CD14-positive monocyte (primary cell): ENCODE data around the gene TRIM7. TPM values are rescaled to one million over a fixed set of nuclear protein-coding genes. Genes with fewer than 3 reads are reported as not detected.

Source experiments
- DNase-seq, 3 donors: peaks; one replicate each; pipeline ENCODE4 v3.0.0-alpha.2; 2011 to 2022
- H2AFZ ChIP-seq: 2 replicates; pipeline ENCODE4 v1.6.0; 2012; ENCODE audit warnings: mild to moderate bottlenecking, low read depth, low read length, inconsistent platforms; ENCODE audit not compliant: insufficient read depth, poor library complexity, severe bottlenecking
- H3K27ac ChIP-seq, 2 donors: 1 replicate in 1 of 2; 2 replicates in 1 of 2; pipeline ENCODE4 v1.5.1; 2012 to 2013; ENCODE audit warnings: low read length in 2 of 2, control low read depth in 1 of 2, inconsistent platforms in 1 of 2, low read depth in 1 of 2, mild to moderate bottlenecking in 1 of 2
- H3K27me3 ChIP-seq, 2 donors: one replicate each; pipeline versions ENCODE4 v1.6.0 to v1.6.1; 2011 to 2013; ENCODE audit warnings: low read length in 2 of 2; ENCODE audit not compliant: control insufficient read depth in 2 of 2, insufficient read depth in 2 of 2
- H3K36me3 ChIP-seq, 2 donors: replicated peaks in 1 of 2; 1 replicate in 1 of 2; 2 replicates in 1 of 2; pipeline versions ENCODE4 v1.5.1 to v1.6.1; 2012 to 2013; ENCODE audit warnings: low read length in 2 of 2, control low read depth in 1 of 2, inconsistent platforms in 1 of 2, mild to moderate bottlenecking in 1 of 2; ENCODE audit not compliant: insufficient read depth in 2 of 2, control insufficient read depth in 1 of 2
- H3K4me1 ChIP-seq, 2 donors: 1 replicate in 1 of 2; 2 replicates in 1 of 2; pipeline versions ENCODE4 v1.5.1 to v1.6.1; 2012 to 2013; ENCODE audit warnings: low read length in 2 of 2, control low read depth in 1 of 2, inconsistent platforms in 1 of 2, mild to moderate bottlenecking in 1 of 2, moderate library complexity in 1 of 2; ENCODE audit not compliant: insufficient read depth in 2 of 2, control insufficient read depth in 1 of 2
- H3K4me2 ChIP-seq: replicated peaks from 2 replicates; pipeline ENCODE3; 2012; ENCODE audit warnings: low read length, moderate library complexity, mild to moderate bottlenecking; ENCODE audit not compliant: poor library complexity, severe bottlenecking; ENCODE audit errors: extremely low read depth
- H3K4me3 ChIP-seq, 3 experiments: fragments of 200-600 bp in 1 of 3; sonication (generic) in 1 of 3; replicated peaks in 1 of 3; 1 replicate in 2 of 3; 2 replicates in 1 of 3; pipeline ENCODE4 v1.5.1; 2011 to 2013; ENCODE audit warnings: low read length in 3 of 3, mild to moderate bottlenecking in 3 of 3, control low read depth in 2 of 3, low read depth in 2 of 3, inconsistent platforms in 1 of 3, moderate library complexity in 1 of 3
- H3K79me2 ChIP-seq: 2 replicates; pipeline ENCODE4 v1.6.0; 2012; ENCODE audit warnings: mild to moderate bottlenecking, control low read depth, inconsistent platforms, low read length, moderate library complexity; ENCODE audit not compliant: insufficient read depth
- H3K9ac ChIP-seq: 2 replicates; pipeline ENCODE4 v1.6.0; 2017; ENCODE audit warnings: low read length, mild to moderate bottlenecking; ENCODE audit not compliant: insufficient read depth, poor library complexity, severe bottlenecking
- H3K9me3 ChIP-seq, 2 donors: replicated peaks in 1 of 2; 1 replicate in 1 of 2; 2 replicates in 1 of 2; pipeline versions ENCODE4 v1.5.1 to v1.6.1; 2012 to 2013; ENCODE audit warnings: low read length in 2 of 2, control low read depth in 1 of 2; ENCODE audit not compliant: control insufficient read depth in 1 of 2, insufficient read depth in 1 of 2
- H4K20me1 ChIP-seq: 2 replicates; pipeline ENCODE4 v1.6.0; 2012; ENCODE audit warnings: mild to moderate bottlenecking, low read length, control low read depth, moderate library complexity; ENCODE audit not compliant: insufficient read depth
- H3K27ac Mint-ChIP-seq, 7 donors: one replicate each; pipeline ENCODE4 v1.8.0; 2020; ENCODE audit warnings: mild to moderate bottlenecking in 7 of 7, mixed read lengths in 7 of 7, moderate library complexity in 6 of 7, inconsistent platforms in 2 of 7
- H3K27me3 Mint-ChIP-seq, 3 donors: one replicate each; pipeline ENCODE4 v1.8.0; 2021 to 2022; ENCODE audit warnings: low read depth in 3 of 3, mild to moderate bottlenecking in 3 of 3, mixed read lengths in 3 of 3, moderate library complexity in 3 of 3, inconsistent platforms in 1 of 3
- H3K36me3 Mint-ChIP-seq, 2 donors: one replicate each; pipeline ENCODE4 v1.8.0; 2020; ENCODE audit warnings: mixed read lengths in 2 of 2, inconsistent platforms in 1 of 2, mild to moderate bottlenecking in 1 of 2
- H3K4me1 Mint-ChIP-seq: one replicate; pipeline ENCODE4 v1.8.0; 2020; ENCODE audit warnings: mild to moderate bottlenecking, mixed read lengths
- H3K4me3 Mint-ChIP-seq, 2 donors: one replicate each; pipeline ENCODE4 v1.8.0; 2020; ENCODE audit warnings: mild to moderate bottlenecking in 2 of 2, mixed read lengths in 2 of 2, moderate library complexity in 1 of 2
- H3K9me3 Mint-ChIP-seq, 7 donors: one replicate each; pipeline ENCODE4 v1.8.0; 2020 to 2022; ENCODE audit warnings: mixed read lengths in 7 of 7, mild to moderate bottlenecking in 6 of 7, moderate library complexity in 6 of 7, inconsistent platforms in 2 of 7
- WGBS: methylation state at CpG from one replicate; pipeline ENCODE4 v1.1.5; 2013; ENCODE audit warnings: missing lambda C conversion rate; ENCODE audit not compliant: insufficient coverage; 5-methylcytosine and 5-hydroxymethylcytosine counted together
- intact Hi-C, 2 donors: fragments of 100-400 bp; cut with micrococcal nuclease; formaldehyde crosslinking; loops; one replicate each; pipeline versions ENCODE4 v1.15.0 to v1.15.1; 2023
- polyA plus RNA-seq, 3 donors: library from polyadenylated mRNA; depleted of rRNA in 1 of 3; unstranded in 2 of 3; stranded (reverse) in 1 of 3; fragments of 300-500 nt in 2 of 3; fragments of >200 nt in 1 of 3; fragmentation: Illumina TruSeq in 2 of 3; gene quantifications; 1 replicate in 2 of 3; 2 replicates in 1 of 3; pipeline ENCODE4 v1.2.3, GENCODE V29; 2012 to 2021
- TF ChIP-seq, protein P1 (sequence below): fragments of 200-600 bp; IDR thresholded peaks from one replicate; pipeline ENCODE4 v1.8.0; 2022; ENCODE audit warnings: antibody characterized with exemption, mild to moderate bottlenecking

TRIM7 gene
- polyA plus RNA-seq, 3 donors, result 9.5 to 12.8 (median 10.3) TPM

DNA sequence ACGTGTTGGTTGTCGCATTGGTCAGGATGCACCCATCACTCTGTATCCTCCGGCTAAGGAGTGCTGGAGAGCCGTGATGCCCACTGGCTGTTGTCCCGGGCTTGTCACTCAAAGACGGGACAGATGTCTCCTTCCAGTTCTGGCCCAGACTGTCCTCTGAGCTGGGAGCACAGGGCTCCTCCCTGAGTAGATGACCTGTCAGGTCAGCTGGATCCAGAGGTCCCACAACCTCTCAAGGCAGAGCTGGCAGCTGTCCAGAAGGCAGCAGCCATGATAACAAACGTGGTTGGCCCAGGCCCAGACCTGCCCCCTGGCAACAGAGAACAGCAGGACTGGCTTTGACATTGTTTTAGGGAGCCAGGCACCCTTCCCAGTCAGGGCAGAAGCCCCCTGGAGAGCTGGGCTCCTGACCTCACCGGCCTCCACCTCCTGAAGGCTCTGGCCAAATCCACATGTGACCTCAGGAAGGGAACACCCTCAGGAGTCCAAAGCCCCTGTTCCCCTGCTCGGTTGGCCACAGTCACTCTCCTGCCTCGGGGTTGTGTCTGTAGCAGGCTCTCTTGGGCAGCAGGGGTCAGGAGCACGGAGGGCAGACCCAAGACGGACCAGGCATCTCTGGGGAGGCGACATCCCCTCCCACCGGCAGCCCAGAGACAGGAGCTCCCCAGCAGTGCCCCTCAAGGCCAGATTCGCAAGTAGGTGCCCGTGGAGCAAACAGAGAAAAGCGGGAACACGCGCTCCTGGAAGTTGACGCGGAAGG, 10.3 kb downstream of the TRIM7 start:
- no peak for DNase-seq
- Histone ChIP-seq H3K36me3 (peaks cover 0 to 30% of the 10 kb centered on the region in 2 donors), H4K20me1 (no peaks in the 10 kb centered on the region), H3K27me3 (peaks cover 0 to 7% of the 10 kb centered on the region in 2 donors), H3K4me2 (no peak overlapping the region), H3K4me3 (no peak overlapping the region), H2AFZ (no peak overlapping the region), H3K9me3 (no peaks in the 10 kb centered on the region), H3K9ac (no peak overlapping the region), H3K4me1 (peaks cover 26 to 27% of the 10 kb centered on the region in 2 donors), H3K79me2 (no peaks in the 10 kb centered on the region), H3K27ac (no peak overlapping the region)
- peaks cover 27% of the 10 kb centered on the region for H3K4me1 Mint-ChIP-seq
- intact Hi-C loops, result loop anchor here in 1 of 2 donors (5.0 kb wide), 1 partner anchor 68 kb away; the partner anchor contains the start of gene TRIM52
- TF ChIP-seq, protein P1, sequence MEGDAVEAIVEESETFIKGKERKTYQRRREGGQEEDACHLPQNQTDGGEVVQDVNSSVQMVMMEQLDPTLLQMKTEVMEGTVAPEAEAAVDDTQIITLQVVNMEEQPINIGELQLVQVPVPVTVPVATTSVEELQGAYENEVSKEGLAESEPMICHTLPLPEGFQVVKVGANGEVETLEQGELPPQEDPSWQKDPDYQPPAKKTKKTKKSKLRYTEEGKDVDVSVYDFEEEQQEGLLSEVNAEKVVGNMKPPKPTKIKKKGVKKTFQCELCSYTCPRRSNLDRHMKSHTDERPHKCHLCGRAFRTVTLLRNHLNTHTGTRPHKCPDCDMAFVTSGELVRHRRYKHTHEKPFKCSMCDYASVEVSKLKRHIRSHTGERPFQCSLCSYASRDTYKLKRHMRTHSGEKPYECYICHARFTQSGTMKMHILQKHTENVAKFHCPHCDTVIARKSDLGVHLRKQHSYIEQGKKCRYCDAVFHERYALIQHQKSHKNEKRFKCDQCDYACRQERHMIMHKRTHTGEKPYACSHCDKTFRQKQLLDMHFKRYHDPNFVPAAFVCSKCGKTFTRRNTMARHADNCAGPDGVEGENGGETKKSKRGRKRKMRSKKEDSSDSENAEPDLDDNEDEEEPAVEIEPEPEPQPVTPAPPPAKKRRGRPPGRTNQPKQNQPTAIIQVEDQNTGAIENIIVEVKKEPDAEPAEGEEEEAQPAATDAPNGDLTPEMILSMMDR, result no peak
- peaks cover 22 to 49% of the 10 kb centered on the region in 2 donors for H3K36me3 Mint-ChIP-seq
- H3K27ac Mint-ChIP-seq, result no peak overlapping the region
- peaks cover 0 to 3% (median 0%) of the 10 kb centered on the region in 7 donors for H3K9me3 Mint-ChIP-seq
- H3K27me3 Mint-ChIP-seq, result peaks cover 0 to 12% (median 8%) of the 10 kb centered on the region in 3 donors
- 85% methylated on average over 21 of the region's 21 CpGs for WGBS
- no peak overlapping the region for H3K4me3 Mint-ChIP-seq

- Histone ChIP-seq H2AFZ (no peak overlapping the region), H3K9ac (no peak overlapping the region), H4K20me1 (no peaks in the 10 kb centered on the region), H3K9me3 (no peaks in the 10 kb centered on the region), H3K4me2 (no peak overlapping the region), H3K4me3 (no peak overlapping the region), H3K36me3 (peaks cover 0 to 23% of the 10 kb centered on the region in 2 donors), H3K4me1 (peaks cover 34 to 35% of the 10 kb centered on the region in 2 donors), H3K27ac (no peak overlapping the region), H3K79me2 (no peaks in the 10 kb centered on the region), H3K27me3 (peaks cover 0 to 7% of the 10 kb centered on the region in 2 donors)
- 100% methylated on average over 2 of the region's 2 CpGs for WGBS
- DNase-seq, result no peak
- TF ChIP-seq, protein P1, result no peak
- Mint-ChIP-seq H3K4me3 (no peak overlapping the region), H3K36me3 (peaks cover 18 to 39% of the 10 kb centered on the region in 2 donors), H3K27ac (no peak overlapping the region), H3K9me3 (peaks cover 0 to 3% (median 0%) of the 10 kb centered on the region in 7 donors), H3K27me3 (peaks cover 0 to 15% (median 10%) of the 10 kb centered on the region in 3 donors), H3K4me1 (peaks cover 28% of the 10 kb centered on the region)
- intact Hi-C loops, result loop anchor here in 1 of 2 donors (5.0 kb wide), 1 partner anchor 69 kb away; the partner anchor contains the start of gene TRIM52
Measured at GRCh38 chr5:181193656-181194055, 11.3 kb downstream of the TRIM7 start.
